Measurements from ENCODE around the gene CALHM3.
"Not testable (repeated sequence)": the region's sequence is repeated elsewhere in the genome, so short reads cannot be mapped to it uniquely, and the experiment has no call there.

Gene CALHM3

GRCh38 chr10:103479135-103479534 lies at the start of gene CALHM3:
Gene CALHM3 (minus strand): TSS chr10:103479240. CDS start chr10:103479032, 208 bp downstream.
- DNase-seq, result no peak

GRCh38 chr10:103528549-103528948 lies 49.5 kb upstream of the CALHM3 start:
- no peak for DNase-seq

- not testable (repeated sequence) for DNase-seq
Observed at GRCh38 chr10:103527476-103527875, 48.4 kb upstream of the CALHM3 start.

GRCh38 chr10:103525901-103526300 lies 46.9 kb upstream of the CALHM3 start:
- DNase-seq, result no peak

GRCh38 chr10:103523683-103524082 lies 44.6 kb upstream of the CALHM3 start:
- DNase-seq, result no peak

- not testable (repeated sequence) for DNase-seq
Observed at GRCh38 chr10:103522006-103522405, 43.0 kb upstream of the CALHM3 start.

GRCh38 chr10:103519798-103520197 lies 40.8 kb upstream of the CALHM3 start:
- no peak for DNase-seq

GRCh38 chr10:103517234-103518085 lies 38.4 kb upstream of the CALHM3 start:
- no peak for DNase-seq

- no peak for DNase-seq
Observed at GRCh38 chr10:103514244-103514643, 35.2 kb upstream of the CALHM3 start.

- DNase-seq, result no peak
Observed at GRCh38 chr10:103513380-103514060, 34.5 kb upstream of the CALHM3 start.

GRCh38 chr10:103512591-103513379 lies 33.7 kb upstream of the CALHM3 start:
- no peak for DNase-seq

- no peak for DNase-seq
Observed at GRCh38 chr10:103512166-103512565, 33.1 kb upstream of the CALHM3 start.

GRCh38 chr10:103510791-103511752 lies 32.0 kb upstream of the CALHM3 start:
- DNase-seq, result no peak

GRCh38 chr10:103510046-103510685 lies 31.1 kb upstream of the CALHM3 start:
- no peak for DNase-seq

- no peak for DNase-seq
Observed at GRCh38 chr10:103507235-103508191, 28.5 kb upstream of the CALHM3 start.

GRCh38 chr10:103506061-103506460 lies 27.0 kb upstream of the CALHM3 start:
- no peak for DNase-seq

- peak; percentile 88 for DNase-seq
Observed at GRCh38 chr10:103504181-103504783, 25.2 kb upstream of the CALHM3 start.

- DNase-seq, result not testable (repeated sequence)
Observed at GRCh38 chr10:103503777-103504176, 24.7 kb upstream of the CALHM3 start.

- DNase-seq, result no peak
Observed at GRCh38 chr10:103502849-103503660, 24.0 kb upstream of the CALHM3 start.
